Activated naive CD4-positive, alpha-beta T cell treated with anti-CD3 and anti-CD28 coated beads, Interleukin-2, amount 10 ng/mL, durations not matched to agents 7 days and 5 days (primary cell): Measurements from ENCODE around the gene SEC22C.
A peak's percentile ranks its signal among the peaks of the same experiment; 100 is the strongest.
"Not testable (repeated sequence)": the region's sequence is repeated elsewhere in the genome, so short reads cannot be mapped to it uniquely, and the experiment has no call there.

Source experiments
- CTCF ChIA-PET: fragments of 350-600 bp; sonication (Branson Sonifier 250); formaldehyde crosslinking; loops from one replicate; lab custom pipeline; 2021; ENCODE audit warnings: antibody characterized with exemption; lab: Charles Lee
- DNase-seq: peaks from one replicate; pipeline ENCODE4 v3.0.0-alpha.2; 2020
- H3K27ac Mint-ChIP-seq: one replicate; pipeline ENCODE4 v1.8.0; 2021; ENCODE audit warnings: mild to moderate bottlenecking, moderate library complexity, mixed read lengths
- H3K27me3 Mint-ChIP-seq: one replicate; pipeline ENCODE4 v1.8.0; 2021; ENCODE audit warnings: mild to moderate bottlenecking, mixed read lengths
- H3K36me3 Mint-ChIP-seq: one replicate; pipeline ENCODE4 v1.8.0; 2021; ENCODE audit warnings: mixed read lengths
- H3K4me1 Mint-ChIP-seq: one replicate; pipeline ENCODE4 v1.8.0; 2021; ENCODE audit warnings: mixed read lengths
- H3K4me3 Mint-ChIP-seq: one replicate; pipeline ENCODE4 v1.8.0; 2021; ENCODE audit warnings: mild to moderate bottlenecking, moderate library complexity, mixed read lengths
- H3K9me3 Mint-ChIP-seq: one replicate; pipeline ENCODE4 v1.8.0; 2021; ENCODE audit warnings: mixed read lengths

SEC22C gene

DNA sequence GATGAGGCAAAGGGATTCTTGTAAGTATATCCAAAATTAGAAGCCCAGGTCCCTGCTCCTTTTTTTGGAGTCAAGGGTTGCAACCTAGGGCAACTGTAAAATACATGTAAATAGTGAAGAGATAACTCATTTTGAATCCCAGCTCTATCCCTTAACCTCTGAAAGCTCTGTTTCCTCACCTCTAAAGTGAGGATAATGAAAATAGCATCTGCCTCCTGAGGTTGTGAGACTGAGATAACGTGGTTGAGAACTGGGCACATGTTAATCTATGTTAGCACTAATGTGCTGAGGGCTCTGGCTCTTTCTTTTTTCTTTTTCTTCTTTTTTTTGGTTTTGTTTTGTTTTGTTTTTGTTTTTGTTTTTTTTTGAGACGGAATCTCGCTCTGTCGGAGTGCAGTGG lies 13.9 kb upstream of the SEC22C start:
- H3K27me3 Mint-ChIP-seq: no peaks in the 10 kb centered on the region
- peaks cover 44% of the 10 kb centered on the region for H3K4me1 Mint-ChIP-seq
- DNase-seq: no peak
- H3K36me3 Mint-ChIP-seq: peaks cover 50% of the 10 kb centered on the region
- CTCF ChIA-PET: interaction anchor here (0.7 kb wide), 1 partner anchor 147 kb away, joined by 3 read pairs; no protein-coding TSS in a partner anchor
- no peaks in the 10 kb centered on the region for H3K9me3 Mint-ChIP-seq
- H3K4me3 Mint-ChIP-seq: no peak overlapping the region
- peak overlapping the region; percentile 12 for H3K27ac Mint-ChIP-seq

DNA sequence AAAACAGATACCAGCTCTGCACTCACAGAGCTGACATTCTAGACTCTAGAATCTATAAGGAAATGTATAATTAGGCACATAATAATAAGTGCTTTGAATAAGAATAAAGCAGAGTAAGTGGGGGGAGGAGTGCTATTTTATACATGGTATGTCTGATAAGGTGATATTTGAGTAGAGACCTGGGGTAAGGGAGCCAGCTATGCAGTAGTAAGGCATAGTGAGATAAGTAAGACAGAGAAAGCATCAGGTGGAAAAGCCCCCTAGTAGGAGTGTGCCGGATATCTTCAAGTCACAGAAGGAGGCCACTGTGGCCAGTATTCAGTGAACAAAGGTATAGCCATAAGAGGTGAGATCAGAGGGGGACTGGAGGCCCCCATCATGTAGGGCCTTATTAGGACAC lies 11.9 kb upstream of the SEC22C start:
- no peaks in the 10 kb centered on the region for H3K9me3 Mint-ChIP-seq
- H3K27ac Mint-ChIP-seq: no peak overlapping the region
- no peak for DNase-seq
- H3K27me3 Mint-ChIP-seq: no peaks in the 10 kb centered on the region
- peaks cover 47% of the 10 kb centered on the region for H3K4me1 Mint-ChIP-seq
- peaks cover 50% of the 10 kb centered on the region for H3K36me3 Mint-ChIP-seq
- H3K4me3 Mint-ChIP-seq: no peak overlapping the region
- CTCF ChIA-PET: interaction anchor here (0.5 kb wide), 1 partner anchor 16 kb away, joined by 4 read pairs; no protein-coding TSS in a partner anchor

DNA sequence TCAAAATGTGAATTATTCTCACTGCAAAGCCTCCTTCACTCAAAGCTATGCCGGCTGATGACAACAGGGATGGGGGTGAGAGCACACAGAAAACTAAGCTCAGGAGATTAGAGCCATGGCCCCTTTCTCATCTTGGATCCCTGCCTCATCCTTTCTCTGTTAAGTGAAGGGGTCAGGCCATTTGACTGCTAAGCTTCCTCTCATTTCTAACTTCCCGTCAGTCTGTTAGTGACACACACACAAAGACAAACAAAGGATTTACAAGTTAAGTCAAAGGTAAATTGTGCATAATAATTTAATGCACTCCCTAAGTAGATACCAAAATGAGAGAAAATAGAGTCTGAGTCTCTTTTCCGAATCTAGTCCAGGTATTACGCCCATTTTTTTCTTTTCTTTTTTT lies 10.0 kb upstream of the SEC22C start:
- Mint-ChIP-seq H3K36me3 (peaks cover 40% of the 10 kb centered on the region), H3K9me3 (no peaks in the 10 kb centered on the region), H3K4me3 (peak overlapping the region; percentile 98), H3K4me1 (peaks cover 40% of the 10 kb centered on the region), H3K27me3 (no peaks in the 10 kb centered on the region), H3K27ac (peak overlapping the region; percentile 97)
- CTCF ChIA-PET: interaction anchor here (0.8 to 2.0 kb wide), 2 partner anchors 9 to 10 kb away, joined by 3 to 14 read pairs; partner anchors contain the start of gene NKTR
- DNase-seq: no peak

DNA sequence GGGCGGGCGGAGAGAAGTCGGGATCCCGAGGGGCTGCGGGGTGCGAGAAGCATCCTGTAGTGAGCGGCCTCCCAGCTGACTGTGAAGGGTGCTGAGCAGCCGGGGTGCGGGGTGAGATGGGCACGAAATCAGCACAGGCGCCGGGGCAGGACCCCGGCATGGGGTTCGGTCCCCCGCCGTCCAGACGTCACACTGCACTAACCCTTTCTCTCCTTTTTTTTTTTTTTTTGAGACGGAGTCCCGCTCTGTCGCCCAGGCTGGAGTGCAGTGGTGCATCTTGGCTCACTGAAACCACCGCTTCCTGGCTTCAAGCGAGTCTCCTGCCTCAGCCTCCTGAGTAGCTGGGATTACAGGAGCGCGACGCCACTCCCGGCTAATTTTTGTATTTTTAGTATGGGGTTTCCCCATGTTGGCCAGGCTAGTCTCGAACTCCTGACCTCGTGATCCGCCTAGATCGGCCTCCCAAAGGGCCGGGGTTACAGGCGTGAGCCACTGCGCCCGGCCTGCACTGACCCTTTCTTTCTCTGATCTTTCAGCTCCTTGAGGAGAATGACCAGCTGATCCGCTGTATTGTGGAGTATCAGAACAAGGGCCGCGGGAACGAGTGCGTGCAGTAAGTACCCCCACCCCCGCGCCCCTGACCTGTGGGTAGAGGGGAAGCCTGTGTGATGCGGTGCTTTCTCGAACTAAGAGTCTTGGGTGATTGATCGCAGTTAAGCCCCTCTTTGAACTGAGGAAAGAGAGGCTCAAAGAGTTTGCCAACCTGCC lies 9.4 kb upstream of the SEC22C start:
- Mint-ChIP-seq H3K27me3 (no peaks in the 10 kb centered on the region), H3K27ac (peak overlapping the region; percentile 97), H3K4me1 (peaks cover 40% of the 10 kb centered on the region), H3K4me3 (peak overlapping the region; percentile 98), H3K36me3 (peaks cover 36% of the 10 kb centered on the region), H3K9me3 (no peaks in the 10 kb centered on the region)
- CTCF ChIA-PET: interaction anchor here (0.8 to 2.0 kb wide), 3 partner anchors 8 to 19 kb away, joined by 3 to 14 read pairs (median 3); partner anchors contain the start of gene NKTR
- DNase-seq: peak; percentile 27

DNA sequence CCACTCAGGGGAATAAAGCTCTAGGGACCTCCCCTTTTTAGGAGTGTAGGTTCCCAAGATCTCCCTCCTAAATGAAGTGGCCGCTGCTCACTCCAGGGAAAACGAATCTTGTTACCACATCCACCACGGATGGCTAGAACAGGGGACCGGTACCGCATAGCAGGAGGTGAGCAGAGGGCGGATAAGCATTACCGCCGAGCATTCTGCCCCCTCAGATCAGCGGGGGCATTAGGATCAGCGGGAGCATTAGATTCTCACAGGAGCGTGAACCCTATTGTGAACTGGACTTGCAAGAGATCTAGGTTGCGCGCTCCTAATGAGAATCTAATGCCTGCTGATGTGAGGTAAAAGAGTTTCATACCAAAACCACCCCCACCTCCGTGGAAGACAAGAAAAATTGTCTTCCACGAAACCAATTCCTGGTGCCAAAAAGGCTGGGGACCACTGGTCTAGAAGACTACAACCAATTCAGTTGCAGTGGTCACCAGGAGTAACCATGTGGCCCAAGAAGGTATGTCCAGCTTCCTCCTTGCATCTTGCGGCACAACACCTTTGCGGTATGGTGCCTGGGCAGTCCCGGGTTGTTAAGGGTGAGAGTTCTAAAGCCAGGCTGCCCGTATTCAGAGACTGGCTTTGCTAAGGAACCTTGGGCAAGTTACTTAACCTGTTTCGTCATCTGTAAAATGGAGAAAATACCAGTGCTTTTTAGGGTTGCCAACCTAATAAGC lies 7.8 kb upstream of the SEC22C start:
- peak overlapping the region; percentile 97 for H3K27ac Mint-ChIP-seq
- H3K9me3 Mint-ChIP-seq: no peaks in the 10 kb centered on the region
- H3K36me3 Mint-ChIP-seq: peaks cover 28% of the 10 kb centered on the region
- no peaks in the 10 kb centered on the region for H3K27me3 Mint-ChIP-seq
- peaks cover 48% of the 10 kb centered on the region for H3K4me1 Mint-ChIP-seq
- CTCF ChIA-PET: interaction anchor here (1.2 to 2.0 kb wide), 2 partner anchors 12 to 41 kb away, joined by 3 to 14 read pairs; partner anchors contain the start of gene NKTR
- no peak for DNase-seq
- H3K4me3 Mint-ChIP-seq: peak overlapping the region; percentile 98

DNA sequence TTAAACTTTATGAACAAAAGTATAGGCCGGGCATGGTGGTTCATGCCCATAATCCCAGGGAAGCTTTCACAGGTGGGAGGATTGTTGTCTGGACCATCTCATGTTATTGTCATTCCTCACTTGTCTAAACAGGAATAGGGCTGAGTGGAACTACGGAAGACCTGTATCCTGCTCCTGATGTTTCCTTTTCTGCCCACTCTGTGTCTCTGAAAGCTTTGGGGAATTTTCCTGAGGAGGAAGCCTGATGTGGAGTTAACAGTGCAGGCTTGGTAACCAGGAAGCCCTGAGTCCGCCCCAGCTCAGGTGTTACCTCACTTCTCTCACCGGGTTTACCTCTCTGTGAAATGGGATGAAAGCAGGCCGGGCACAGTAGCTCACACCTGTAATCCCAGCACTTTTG lies 6.9 kb upstream of the SEC22C start:
- H3K4me3 Mint-ChIP-seq: no peak overlapping the region
- no peaks in the 10 kb centered on the region for H3K9me3 Mint-ChIP-seq
- no peaks in the 10 kb centered on the region for H3K27me3 Mint-ChIP-seq
- no peak for DNase-seq
- peak overlapping the region; percentile 52 for H3K27ac Mint-ChIP-seq
- CTCF ChIA-PET: no interaction called here
- H3K36me3 Mint-ChIP-seq: peaks cover 20% of the 10 kb centered on the region
- H3K4me1 Mint-ChIP-seq: peaks cover 43% of the 10 kb centered on the region

DNA sequence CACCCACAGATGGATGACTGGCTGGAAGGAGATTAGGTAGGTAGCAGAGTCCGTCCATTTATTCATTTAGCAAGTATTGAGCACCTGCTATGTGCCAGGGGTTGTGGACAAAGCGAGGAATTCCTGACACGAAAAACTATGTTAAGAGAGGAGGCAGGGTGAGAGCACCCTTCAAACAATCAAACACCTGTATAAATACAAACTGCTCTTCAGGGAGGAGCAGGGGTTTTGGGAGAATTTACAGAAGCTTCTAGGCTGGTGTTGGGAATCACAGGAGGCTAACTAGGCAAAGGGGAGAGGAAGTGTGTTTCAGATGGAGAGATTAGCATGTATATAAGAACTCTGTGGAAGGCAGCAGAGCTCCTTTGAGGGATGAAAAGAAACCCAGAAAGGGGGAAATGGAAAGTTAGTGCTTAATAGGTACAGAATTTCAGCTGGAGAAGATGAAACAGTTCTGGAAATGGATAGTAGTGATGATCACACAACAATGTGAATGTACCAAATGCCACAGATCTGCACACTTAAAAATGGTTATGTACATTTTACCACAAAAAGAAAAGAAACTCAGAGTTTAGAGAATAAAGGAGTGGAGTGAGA lies 805 bp upstream of the SEC22C start:
- H3K9me3 Mint-ChIP-seq: no peaks in the 10 kb centered on the region
- H3K27ac Mint-ChIP-seq: peak overlapping the region; percentile 96
- CTCF ChIA-PET: interaction anchor here (0.5 to 2.8 kb wide), 13 partner anchors 9 to 164 kb away, joined by 3 to 22 read pairs (median 4); no protein-coding TSS in a partner anchor
- H3K36me3 Mint-ChIP-seq: peaks cover 18% of the 10 kb centered on the region
- H3K4me3 Mint-ChIP-seq: peak overlapping the region; percentile 83
- no peak for DNase-seq
- H3K4me1 Mint-ChIP-seq: peaks cover 56% of the 10 kb centered on the region
- no peaks in the 10 kb centered on the region for H3K27me3 Mint-ChIP-seq

DNA sequence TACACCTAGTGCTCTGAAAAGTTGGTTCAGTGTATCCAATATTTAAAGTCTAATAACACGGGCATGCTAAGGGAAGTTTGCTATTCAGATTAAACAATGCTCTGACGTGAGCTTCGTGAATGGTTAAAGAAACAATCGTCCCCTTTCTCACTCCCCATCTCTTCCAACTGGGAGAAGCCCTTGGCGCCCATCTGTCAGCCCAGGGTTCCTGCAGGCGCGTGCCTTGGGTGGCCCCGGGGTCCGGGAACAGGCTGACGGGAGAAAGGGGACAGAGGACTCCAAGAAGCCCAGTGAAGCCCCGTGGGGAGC lies 413 bp downstream of the SEC22C start:
- CTCF ChIA-PET: interaction anchor here (0.8 to 1.9 kb wide), 4 partner anchors 9 to 32 kb away, joined by 3 to 4 read pairs (median 3); no protein-coding TSS in a partner anchor
- H3K4me3 Mint-ChIP-seq: peak overlapping the region; percentile 83
- H3K27ac Mint-ChIP-seq: peak overlapping the region; percentile 78
- peaks cover 62% of the 10 kb centered on the region for H3K4me1 Mint-ChIP-seq
- peaks cover 27% of the 10 kb centered on the region for H3K36me3 Mint-ChIP-seq
- no peaks in the 10 kb centered on the region for H3K27me3 Mint-ChIP-seq
- no peak for DNase-seq
- no peaks in the 10 kb centered on the region for H3K9me3 Mint-ChIP-seq

DNA sequence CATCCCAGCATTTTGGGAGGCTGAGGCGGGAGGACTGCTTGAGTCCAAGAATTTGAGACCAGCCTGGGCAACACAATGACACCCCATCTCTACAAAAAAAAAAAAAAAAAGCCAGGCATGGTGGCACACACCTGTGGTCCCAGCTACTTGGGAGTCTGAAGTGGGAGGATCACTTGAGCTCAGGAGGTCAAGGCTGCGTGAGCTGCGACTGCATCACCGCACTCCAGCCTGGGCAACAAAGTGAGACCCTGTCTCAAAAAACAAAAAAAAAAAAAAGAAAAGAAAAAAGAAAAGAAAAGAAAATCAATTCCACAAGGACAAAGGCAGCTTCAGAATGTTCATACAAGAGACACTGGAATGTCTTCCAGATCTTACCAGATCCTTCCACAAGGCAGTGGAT lies 2.4 kb downstream of the SEC22C start:
- CTCF ChIA-PET: interaction anchor here (0.9 to 2.0 kb wide), 2 partner anchors 22 to 29 kb away, joined by 3 to 8 read pairs; partner anchors contain the start of gene NKTR
- not testable (repeated sequence) for H3K4me3 Mint-ChIP-seq, H3K9me3 Mint-ChIP-seq, H3K27ac Mint-ChIP-seq, H3K27me3 Mint-ChIP-seq, DNase-seq
- Mint-ChIP-seq H3K36me3 (peaks cover 42% of the 10 kb centered on the region), H3K4me1 (peaks cover 54% of the 10 kb centered on the region)

DNA sequence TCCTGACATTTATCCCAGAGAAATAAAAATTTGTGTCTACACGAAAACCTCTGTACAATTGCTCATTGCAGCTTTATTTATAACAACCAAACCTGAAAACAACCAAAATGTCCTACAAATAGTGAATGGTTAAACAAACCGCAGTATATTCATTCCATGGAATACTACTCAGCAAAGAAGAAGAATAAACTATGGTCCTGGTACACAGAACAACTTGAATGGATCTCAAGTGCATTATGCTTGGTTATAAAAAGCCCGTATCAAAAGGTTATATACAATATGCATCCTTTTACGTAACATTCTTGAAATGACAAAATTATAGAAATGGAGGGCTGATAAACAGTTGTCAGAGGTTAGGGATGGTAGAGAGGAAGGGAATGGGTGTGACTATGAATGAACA lies 3.7 kb downstream of the SEC22C start:
- no peak overlapping the region for H3K4me3 Mint-ChIP-seq
- H3K27me3 Mint-ChIP-seq: no peaks in the 10 kb centered on the region
- CTCF ChIA-PET: interaction anchor here (2.0 kb wide), 1 partner anchor 24 kb away, joined by 8 read pairs; the partner anchor contains the start of gene NKTR
- DNase-seq: no peak
- H3K4me1 Mint-ChIP-seq: peaks cover 46% of the 10 kb centered on the region
- peaks cover 13% of the 10 kb centered on the region for H3K9me3 Mint-ChIP-seq
- peaks cover 51% of the 10 kb centered on the region for H3K36me3 Mint-ChIP-seq
- H3K27ac Mint-ChIP-seq: no peak overlapping the region

DNA sequence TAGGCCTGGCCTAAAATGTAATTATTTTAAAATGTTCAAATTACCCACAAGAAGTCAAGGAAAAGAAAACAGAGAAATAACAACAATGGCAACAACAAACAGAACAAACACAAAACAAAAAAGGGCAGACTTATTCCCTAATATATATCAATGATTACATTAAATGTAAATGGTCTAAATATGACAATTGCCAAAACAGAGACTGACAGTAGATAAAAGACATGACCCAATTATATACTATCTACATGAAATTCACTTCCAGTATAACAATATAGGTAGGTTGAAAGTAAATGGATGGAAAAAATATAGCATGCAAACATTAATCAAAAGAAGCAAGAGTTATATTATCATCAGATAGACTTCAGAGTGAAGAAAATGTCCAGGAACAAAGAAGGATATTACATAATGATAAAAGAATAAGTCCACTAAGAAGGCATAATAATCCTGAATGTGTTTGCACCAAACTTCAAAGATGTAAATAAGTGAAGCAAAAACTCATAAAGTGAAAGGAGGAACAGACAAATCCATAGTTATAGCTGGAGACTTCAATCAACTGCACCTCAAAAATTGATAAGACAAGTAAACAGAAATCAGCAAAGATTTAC lies 6.5 kb downstream of the SEC22C start:
- H3K4me3 Mint-ChIP-seq: no peak overlapping the region
- peaks cover 13% of the 10 kb centered on the region for H3K9me3 Mint-ChIP-seq
- DNase-seq: no peak
- peaks cover 31% of the 10 kb centered on the region for H3K4me1 Mint-ChIP-seq
- peak overlapping the region; percentile 37 for H3K27ac Mint-ChIP-seq
- H3K27me3 Mint-ChIP-seq: no peaks in the 10 kb centered on the region
- CTCF ChIA-PET: interaction anchor here (1.8 to 2.1 kb wide), 2 partner anchors 28 to 170 kb away, joined by 5 to 6 read pairs; no protein-coding TSS in a partner anchor
- H3K36me3 Mint-ChIP-seq: peaks cover 62% of the 10 kb centered on the region

DNA sequence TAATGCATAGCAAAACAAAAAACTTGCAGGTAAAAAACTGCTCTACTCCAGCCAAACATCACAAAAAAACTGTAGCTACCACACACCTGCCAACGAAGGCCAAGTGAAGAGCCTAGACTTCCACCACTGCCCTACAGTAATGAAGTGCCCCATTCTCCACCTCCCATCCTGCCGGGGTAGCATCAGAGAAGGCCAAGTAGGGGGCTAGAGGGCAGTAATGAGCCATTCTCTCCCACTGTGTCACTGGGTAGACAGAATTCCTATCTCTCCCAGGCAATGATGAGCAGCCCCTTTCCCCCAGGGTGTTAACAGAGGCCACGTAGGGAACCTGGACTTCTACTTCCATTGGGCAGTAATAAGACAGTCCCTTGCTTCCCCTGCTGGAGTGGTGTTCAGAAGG lies 9.5 kb downstream of the SEC22C start:
- Mint-ChIP-seq H3K4me3 (no peak overlapping the region), H3K9me3 (peaks cover 13% of the 10 kb centered on the region), H3K4me1 (peaks cover 12% of the 10 kb centered on the region), H3K36me3 (peaks cover 55% of the 10 kb centered on the region), H3K27ac (no peak overlapping the region), H3K27me3 (no peaks in the 10 kb centered on the region)
- CTCF ChIA-PET: interaction anchor here (0.9 to 1.8 kb wide), 4 partner anchors 8 to 173 kb away, joined by 3 to 8 read pairs (median 3); no protein-coding TSS in a partner anchor
- DNase-seq: peak; percentile 32

DNA sequence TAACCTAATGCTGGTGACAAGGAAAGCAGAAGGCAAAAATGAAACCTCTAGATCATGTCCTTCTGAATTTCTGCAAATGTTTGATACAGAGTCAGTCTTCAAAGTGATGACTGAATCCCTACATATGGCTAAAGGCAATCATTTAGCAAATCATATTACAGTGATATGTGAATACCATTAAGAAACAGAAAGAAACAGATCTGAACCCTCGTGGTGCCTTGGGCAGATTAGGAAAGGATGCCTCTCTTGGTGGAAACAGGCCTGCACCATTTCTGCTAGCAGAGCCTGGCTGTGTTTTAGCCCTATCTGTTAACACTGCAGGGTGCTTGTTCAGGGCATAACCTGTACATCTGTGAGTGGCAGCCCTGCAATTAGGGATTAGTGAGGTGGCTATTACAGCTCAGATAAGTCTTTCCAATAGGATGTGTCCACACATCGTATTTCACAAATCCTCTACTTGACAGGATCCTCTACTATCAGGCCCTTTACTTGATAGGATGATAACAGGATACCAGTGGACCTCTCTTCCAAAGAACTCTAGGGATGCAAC lies 12.1 kb downstream of the SEC22C start:
- no peaks in the 10 kb centered on the region for H3K27me3 Mint-ChIP-seq
- CTCF ChIA-PET: no interaction called here

More for the DNA sequence above, 12.1 kb downstream of the SEC22C start:
- no peak overlapping the region for H3K4me3 Mint-ChIP-seq
- H3K4me1 Mint-ChIP-seq: peaks cover 7% of the 10 kb centered on the region
- peaks cover 6% of the 10 kb centered on the region for H3K9me3 Mint-ChIP-seq
- no peak overlapping the region for H3K27ac Mint-ChIP-seq
- DNase-seq: no peak
- peaks cover 46% of the 10 kb centered on the region for H3K36me3 Mint-ChIP-seq
